ENCODE results near the gene PLOD2. TPM values are rescaled to one million over a fixed set of nuclear protein-coding genes. Genes with fewer than 3 reads are reported as not detected.

Gene PLOD2
- total and polyA plus RNA-seq, 2 donors (not counting 1 experiment from before 2014, with no cell fraction given) = not detected

DNA sequence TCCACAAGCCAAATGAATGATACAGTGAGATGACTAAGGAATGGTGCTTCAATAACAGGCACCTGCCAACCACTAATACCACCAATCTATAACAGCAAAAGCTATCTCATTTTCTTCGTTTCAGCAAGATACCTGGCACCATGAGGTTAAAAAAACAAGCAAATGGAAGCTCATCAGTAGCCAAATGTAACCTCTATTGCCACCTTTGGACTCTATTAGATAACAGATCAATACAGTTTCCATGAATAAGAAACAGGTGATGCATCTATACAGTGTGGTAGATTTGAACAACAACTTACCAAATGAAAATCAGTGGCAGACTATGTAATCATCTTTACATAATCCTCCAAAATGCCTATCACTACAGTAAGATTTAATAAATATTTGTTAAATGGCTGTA, 32.8 kb downstream of the PLOD2 start:
- no peaks in the 10 kb centered on the region for H3K27me3 ChIP-seq (replicated peaks in 1 of 4; ENCODE audit: control extremely low read depth in 1 of 4, control insufficient read depth in 3 of 4, insufficient read depth in 4 of 4, low read length in 3 of 4)
- no peak overlapping the region for H2AFZ ChIP-seq (ENCODE audit: insufficient read depth, low read depth, low read length, poor library complexity, severe bottlenecking)
- no peaks in the 10 kb centered on the region for H4K20me1 ChIP-seq (ENCODE audit: control insufficient read depth, insufficient read depth, low read length, poor library complexity, severe bottlenecking)
- CTCF ChIA-PET = interaction anchor here (0.7 kb wide), 1 partner anchor 150 kb away, joined by 3 read pairs; no protein-coding TSS in a partner anchor
- H3K27me3 Mint-ChIP-seq = no peaks in the 10 kb centered on the region
- H3K9me3 ChIP-seq (ENCODE audit: control extremely low read depth in 1 of 3, control insufficient read depth in 2 of 3, insufficient read depth in 1 of 3, low read length in 2 of 3) = no peaks in the 10 kb centered on the region
- 86% methylated on average over 1 of the region's 1 CpG for WGBS (ENCODE audit: insufficient coverage)
- H3K4me1 ChIP-seq (ENCODE audit: control insufficient read depth in 2 of 2, insufficient read depth in 2 of 2, low read length in 2 of 2) = no peaks in the 10 kb centered on the region
- no peak overlapping the region for H3K27ac ChIP-seq (ENCODE audit: low read length in 2 of 2)
- H3K4me3 Mint-ChIP-seq = no peak overlapping the region
- intact Hi-C loops (cut with micrococcal nuclease) = no loop called here
- no peaks in the 10 kb centered on the region for H3K79me2 ChIP-seq (ENCODE audit: control insufficient read depth, insufficient read depth, low read length)
- H3K4me1 Mint-ChIP-seq = no peaks in the 10 kb centered on the region
- TF ChIP-seq CTCF (IDR thresholded peaks at IDR 0.05) = no peak
- POLR2A ChIA-PET = no interaction called here
- DNase-seq = no peak
- ATAC-seq (ENCODE audit: low read depth) = no peak
- no peak overlapping the region for H3K4me2 ChIP-seq (replicated peaks; ENCODE audit: low read depth, low read length, poor library complexity, severe bottlenecking)
- H3K9me3 Mint-ChIP-seq (ENCODE audit: insufficient read depth) = no peaks in the 10 kb centered on the region
- no peak overlapping the region for H3K9ac ChIP-seq (ENCODE audit: low read length)
- H3K36me3 ChIP-seq (replicated peaks in 1 of 2; ENCODE audit: control extremely low read depth in 1 of 2, control insufficient read depth in 1 of 2, extremely low read depth in 1 of 2, insufficient read depth in 2 of 2, low read length in 1 of 2) = no peaks in the 10 kb centered on the region
- no peak overlapping the region for H3K27ac Mint-ChIP-seq
- H3K4me3 ChIP-seq (ENCODE audit: control extremely low read depth in 1 of 5, extremely low read depth in 1 of 5, insufficient read depth in 1 of 5, low read depth in 2 of 5, low read length in 4 of 5) = no peak overlapping the region

DNA sequence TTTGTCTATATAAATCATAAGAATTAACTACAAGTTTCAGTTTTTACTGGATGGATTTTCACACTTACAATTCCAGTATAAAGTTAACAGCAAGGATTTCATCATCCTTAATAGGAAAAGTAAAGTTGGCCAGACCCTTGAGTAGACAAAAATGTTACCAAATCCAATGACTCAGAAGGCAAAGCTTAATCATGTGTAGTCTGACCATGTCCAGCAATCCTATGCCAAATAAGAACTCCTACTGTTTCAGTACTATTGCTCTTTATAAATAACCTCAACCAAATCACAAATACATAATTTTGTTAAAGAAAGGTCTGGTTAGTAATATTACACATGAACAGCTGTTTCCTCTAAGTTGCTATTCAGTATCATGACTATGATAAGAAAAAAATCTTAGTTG, 35.0 kb downstream of the PLOD2 start:
- no peak for ATAC-seq (ENCODE audit: low read depth)
- CTCF ChIA-PET = no interaction called here
- intact Hi-C loops (cut with micrococcal nuclease) = no loop called here
- no peak overlapping the region for H3K27ac ChIP-seq (ENCODE audit: low read length in 2 of 2)
- Mint-ChIP-seq H3K27ac (no peak overlapping the region), H3K9me3 (ENCODE audit: insufficient read depth) (no peaks in the 10 kb centered on the region), H3K27me3 (no peaks in the 10 kb centered on the region), H3K4me1 (no peaks in the 10 kb centered on the region), H3K4me3 (no peak overlapping the region)
- H3K9ac ChIP-seq (ENCODE audit: low read length) = no peak overlapping the region
- H3K4me3 ChIP-seq (ENCODE audit: control extremely low read depth in 1 of 5, extremely low read depth in 1 of 5, insufficient read depth in 1 of 5, low read depth in 2 of 5, low read length in 4 of 5) = no peak overlapping the region
- H4K20me1 ChIP-seq (ENCODE audit: control insufficient read depth, insufficient read depth, low read length, poor library complexity, severe bottlenecking) = no peaks in the 10 kb centered on the region
- H2AFZ ChIP-seq (ENCODE audit: insufficient read depth, low read depth, low read length, poor library complexity, severe bottlenecking) = no peak overlapping the region
- no peaks in the 10 kb centered on the region for H3K4me1 ChIP-seq (ENCODE audit: control insufficient read depth in 2 of 2, insufficient read depth in 2 of 2, low read length in 2 of 2)
- TF ChIP-seq CTCF (IDR thresholded peaks at IDR 0.05) (no peak), EZH2 (IDR thresholded peaks at IDR 0.05; ENCODE audit: borderline replicate concordance, insufficient read depth, low read depth, low read length, poor library complexity, severe bottlenecking) (no peak)
- no peak overlapping the region for H3K4me2 ChIP-seq (replicated peaks; ENCODE audit: low read depth, low read length, poor library complexity, severe bottlenecking)
- no peaks in the 10 kb centered on the region for H3K27me3 ChIP-seq (replicated peaks in 1 of 4; ENCODE audit: control extremely low read depth in 1 of 4, control insufficient read depth in 3 of 4, insufficient read depth in 4 of 4, low read length in 3 of 4)
- H3K36me3 ChIP-seq (replicated peaks in 1 of 2; ENCODE audit: control extremely low read depth in 1 of 2, control insufficient read depth in 1 of 2, extremely low read depth in 1 of 2, insufficient read depth in 2 of 2, low read length in 1 of 2) = no peaks in the 10 kb centered on the region
- no peak for DNase-seq
- peaks cover 0 to 1% (median 0%) of the 10 kb centered on the region in 3 donors for H3K9me3 ChIP-seq (ENCODE audit: control extremely low read depth in 1 of 3, control insufficient read depth in 2 of 3, insufficient read depth in 1 of 3, low read length in 2 of 3)
- no peaks in the 10 kb centered on the region for H3K79me2 ChIP-seq (ENCODE audit: control insufficient read depth, insufficient read depth, low read length)
- POLR2A ChIA-PET = no interaction called here
